CD4-positive, CD25-positive, alpha-beta regulatory T cell (primary cell): ENCODE results near the gene PRAC1. TPM values are rescaled to one million over a fixed set of nuclear protein-coding genes. Genes with fewer than 3 reads are reported as not detected.

Experiments
- ATAC-seq, 2 donors: fragments of 150-1000 bp; cut with Tn5 transposase; one replicate each; pipeline ENCODE4 v1.10.0; 2021; ENCODE audit warnings: low read depth in 2 of 2, moderate number of reproducible peaks in 2 of 2, moderate library complexity in 1 of 2
- DNase-seq, 3 donors: peaks; one replicate each; pipeline versions ENCODE4 v3.0.0 to v3.0.0-alpha.2; 2012 to 2022; ENCODE audit warnings: mixed read lengths in 1 of 3
- H3K27ac ChIP-seq: one replicate; pipeline ENCODE4 v1.7.0; 2013; ENCODE audit warnings: mild to moderate bottlenecking, low read length; ENCODE audit not compliant: insufficient read depth, poor library complexity, severe bottlenecking
- H3K27me3 ChIP-seq: one replicate; pipeline ENCODE4 v1.7.0; 2013; ENCODE audit warnings: low read length; ENCODE audit not compliant: control insufficient read depth, insufficient read depth
- H3K36me3 ChIP-seq: one replicate; pipeline ENCODE4 v1.7.0; 2013; ENCODE audit warnings: mild to moderate bottlenecking, low read length, moderate library complexity; ENCODE audit not compliant: control insufficient read depth, insufficient read depth
- H3K4me1 ChIP-seq: 2 replicates; pipeline ENCODE4 v1.7.0; 2013; ENCODE audit warnings: mild to moderate bottlenecking, low read length; ENCODE audit not compliant: insufficient read depth, control insufficient read depth, poor library complexity, severe bottlenecking
- H3K4me3 ChIP-seq: one replicate; pipeline ENCODE4 v1.7.0; 2013; ENCODE audit warnings: low read depth, mild to moderate bottlenecking, low read length, moderate library complexity
- H3K9me3 ChIP-seq, 2 experiments: 1 replicate in 1 of 2; 2 replicates in 1 of 2; pipeline ENCODE4 v1.7.0; 2013; ENCODE audit warnings: low read length in 2 of 2, mild to moderate bottlenecking in 1 of 2, moderate library complexity in 1 of 2; ENCODE audit not compliant: control insufficient read depth in 2 of 2
- H3K27ac Mint-ChIP-seq, 3 donors: one replicate each; pipeline ENCODE4 v1.8.0; 2020 to 2022; ENCODE audit warnings: mild to moderate bottlenecking in 3 of 3, mixed read lengths in 3 of 3, moderate library complexity in 2 of 3
- H3K27me3 Mint-ChIP-seq: one replicate; pipeline ENCODE4 v1.8.0; 2022; ENCODE audit warnings: mild to moderate bottlenecking, mixed read lengths
- H3K36me3 Mint-ChIP-seq: one replicate; pipeline ENCODE4 v1.8.0; 2020; ENCODE audit warnings: mixed read lengths
- H3K4me1 Mint-ChIP-seq, 4 donors: one replicate each; pipeline ENCODE4 v1.8.0; 2020 to 2022; ENCODE audit warnings: mixed read lengths in 4 of 4, mild to moderate bottlenecking in 1 of 4
- H3K4me3 Mint-ChIP-seq, 4 donors: one replicate each; pipeline ENCODE4 v1.8.0; 2020 to 2022; ENCODE audit warnings: mild to moderate bottlenecking in 4 of 4, mixed read lengths in 4 of 4, moderate library complexity in 3 of 4
- H3K9me3 Mint-ChIP-seq, 7 donors: one replicate each; pipeline ENCODE4 v1.8.0; 2020 to 2022; ENCODE audit warnings: mixed read lengths in 7 of 7, mild to moderate bottlenecking in 3 of 7, moderate library complexity in 2 of 7
- polyA plus RNA-seq, 4 donors: library from polyadenylated mRNA; unstranded; fragments of 300-500 nt; fragmentation: Illumina TruSeq; gene quantifications; one replicate each; pipeline ENCODE4 v1.2.3, GENCODE V29; 2021
- total RNA-seq: library from RNA; stranded (reverse); gene quantifications from one replicate; pipeline ENCODE4 v1.2.3, GENCODE V29; 2022

The PRAC1 gene
- total and polyA plus RNA-seq, 5 donors from 2014 or later: not detected

DNA sequence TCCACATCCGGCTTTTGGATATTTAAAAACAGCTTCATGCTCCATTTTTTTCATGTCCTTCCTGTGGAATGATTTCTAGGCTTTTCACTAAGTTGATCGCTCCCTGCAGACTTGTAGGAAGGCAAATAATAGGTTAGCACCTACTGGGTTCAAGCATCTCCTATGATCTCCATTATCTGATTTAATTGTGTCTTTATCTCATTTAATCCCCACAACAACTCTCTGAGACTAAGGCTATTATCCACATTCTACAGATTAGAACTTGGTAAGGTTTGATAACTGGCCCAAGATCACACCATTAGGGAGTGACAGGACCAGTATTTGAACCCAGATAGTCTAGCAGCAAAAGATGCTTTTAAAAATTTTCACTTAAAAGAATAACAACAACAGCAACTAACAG is 50.0 kb downstream of the PRAC1 start:
- H3K36me3 ChIP-seq: no peaks in the 10 kb centered on the region
- H3K27me3 ChIP-seq: peaks cover 21% of the 10 kb centered on the region
- H3K4me1 ChIP-seq: peaks cover 7% of the 10 kb centered on the region
- H3K27ac Mint-ChIP-seq: no peak overlapping the region
- peaks cover 52% of the 10 kb centered on the region for H3K27me3 Mint-ChIP-seq
- H3K4me3 ChIP-seq: no peak overlapping the region
- H3K36me3 Mint-ChIP-seq: no peaks in the 10 kb centered on the region
- no peak overlapping the region for H3K27ac ChIP-seq
- H3K9me3 ChIP-seq: no peaks in the 10 kb centered on the region
- H3K9me3 Mint-ChIP-seq: no peaks in the 10 kb centered on the region
- ATAC-seq (no peak), DNase-seq (no peak)
- peaks cover 0 to 6% (median 2%) of the 10 kb centered on the region in 4 donors for H3K4me1 Mint-ChIP-seq
- H3K4me3 Mint-ChIP-seq: no peak overlapping the region

Other genes starting within 250 kb of the PRAC1 start
- not detected for gene HOXB1, start 191.5 kb downstream of the PRAC1 start, total RNA-seq
- gene HOXB1, start 191.5 kb downstream of the PRAC1 start, polyA plus RNA-seq: not detected
- 19.1 TPM for gene HOXB2, start 177.4 kb downstream of the PRAC1 start, total RNA-seq
- gene HOXB2, start 177.4 kb downstream of the PRAC1 start, polyA plus RNA-seq: 10 to 100 TPM; 27.1 to 42.4 (median 32.4) TPM
- 2.9 TPM for gene HOXB4, start 144.2 kb downstream of the PRAC1 start, total RNA-seq
- gene HOXB4, start 144.2 kb downstream of the PRAC1 start, polyA plus RNA-seq: under 1 TPM in 2 of 4 donors, not detected in 2; 0.16 to 0.18 TPM
- gene HOXB3, start 132.3 kb downstream of the PRAC1 start, total RNA-seq: 8.1 TPM
- under 1 TPM in 2 of 4 donors, not detected in 2; 0.05 to 0.16 TPM for gene HOXB3, start 132.3 kb downstream of the PRAC1 start, polyA plus RNA-seq
- not detected for gene HOXB5, start 128.7 kb downstream of the PRAC1 start, total RNA-seq
- not detected for gene HOXB5, start 128.7 kb downstream of the PRAC1 start, polyA plus RNA-seq
- not detected for gene HOXB6, start 117.5 kb downstream of the PRAC1 start, total RNA-seq
- gene HOXB6, start 117.5 kb downstream of the PRAC1 start, polyA plus RNA-seq: not detected
- gene HOXB7, start 111.5 kb downstream of the PRAC1 start, total RNA-seq: 2.1 TPM
- gene HOXB7, start 111.5 kb downstream of the PRAC1 start, polyA plus RNA-seq: 1 to 10 TPM in 3 of 4 donors, under 1 TPM in 1; 0.77 to 7.2 (median 2.1) TPM
- not detected for gene HOXB8, start 107.2 kb downstream of the PRAC1 start, total RNA-seq
- gene HOXB8, start 107.2 kb downstream of the PRAC1 start, polyA plus RNA-seq: not detected
- gene HOXB9, start 96.2 kb downstream of the PRAC1 start, total RNA-seq: 0.25 TPM
- not detected for gene HOXB9, start 96.2 kb downstream of the PRAC1 start, polyA plus RNA-seq
- gene PRAC2, start 667 bp upstream of the PRAC1 start, total RNA-seq: not detected
- not detected for gene PRAC2, start 667 bp upstream of the PRAC1 start, polyA plus RNA-seq
- gene HOXB13, start 6.2 kb upstream of the PRAC1 start, total RNA-seq: not detected
- gene HOXB13, start 6.2 kb upstream of the PRAC1 start, polyA plus RNA-seq: not detected
- gene TTLL6, start 94.7 kb upstream of the PRAC1 start, total RNA-seq: not detected
- not detected for gene TTLL6, start 94.7 kb upstream of the PRAC1 start, polyA plus RNA-seq
- 226 TPM for gene CALCOCO2, start 108.5 kb upstream of the PRAC1 start, total RNA-seq
- 100 to 1,000 TPM; 179 to 240 (median 203) TPM for gene CALCOCO2, start 108.5 kb upstream of the PRAC1 start, polyA plus RNA-seq
- 20.2 TPM for gene ATP5MC1, start 170.3 kb upstream of the PRAC1 start, total RNA-seq
- 100 to 1,000 TPM; 121 to 162 (median 146) TPM for gene ATP5MC1, start 170.3 kb upstream of the PRAC1 start, polyA plus RNA-seq
- 98.3 TPM for gene UBE2Z, start 185.9 kb upstream of the PRAC1 start, total RNA-seq
- 10 to 100 TPM; 59.2 to 70.7 (median 66.6) TPM for gene UBE2Z, start 185.9 kb upstream of the PRAC1 start, polyA plus RNA-seq
- gene SNF8, start 222.3 kb upstream of the PRAC1 start, total RNA-seq: 70.3 TPM
- gene SNF8, start 222.3 kb upstream of the PRAC1 start, polyA plus RNA-seq: 100 to 1,000 TPM; 107 to 125 (median 120) TPM
- not detected for gene GIP, start 246.1 kb upstream of the PRAC1 start, total RNA-seq
- gene GIP, start 246.1 kb upstream of the PRAC1 start, polyA plus RNA-seq: not detected